DND-41 (cell line): Measurements from ENCODE around the gene GPC5.

Experiments used
- ATAC-seq: fragments of 200-7000 bp; cut with Tn5 transposase; 3 replicates; pipeline ENCODE4 v1.9.1; 2021; ENCODE audit warnings: low read depth; ENCODE audit not compliant: insufficient read depth
- DNase-seq: peaks from one replicate; pipeline ENCODE4 v3.0.0-alpha.2; 2020
- H2AFZ ChIP-seq: 2 replicates; pipeline ENCODE4 v1.6.0; 2012; ENCODE audit warnings: low read depth, low read length
- H3K27ac ChIP-seq: 2 replicates; pipeline ENCODE4 v1.5.1; 2012; ENCODE audit warnings: low read length, inconsistent platforms
- H3K27me3 ChIP-seq: fragments of 200-600 bp; sonication (generic); 2 replicates; pipeline ENCODE4 v1.6.0; 2012; ENCODE audit warnings: low read length, mild to moderate bottlenecking, inconsistent platforms; ENCODE audit not compliant: insufficient read depth, poor library complexity
- H3K36me3 ChIP-seq: 2 replicates; pipeline ENCODE4 v1.5.1; 2012; ENCODE audit warnings: low read length, inconsistent platforms; ENCODE audit not compliant: insufficient read depth
- H3K4me1 ChIP-seq: 2 replicates; pipeline ENCODE4 v1.5.1; 2012; ENCODE audit warnings: mild to moderate bottlenecking, low read length; ENCODE audit not compliant: insufficient read depth
- H3K4me2 ChIP-seq: 2 replicates; pipeline ENCODE4 v1.6.0; 2012; ENCODE audit warnings: mild to moderate bottlenecking, moderate library complexity, low read length, inconsistent platforms; ENCODE audit not compliant: insufficient read depth
- H3K4me3 ChIP-seq, 2 experiments: fragments of 200-600 bp in 1 of 2; shearing (Covaris generic) in 1 of 2; 2 replicates each; pipeline ENCODE4 v1.5.1; 2012 to 2016; ENCODE audit warnings: inconsistent platforms in 2 of 2, low read length in 2 of 2, mild to moderate bottlenecking in 2 of 2, low read depth in 1 of 2, moderate library complexity in 1 of 2
- H3K79me2 ChIP-seq: 2 replicates; pipeline ENCODE4 v1.6.0; 2012; ENCODE audit warnings: low read length, inconsistent platforms; ENCODE audit not compliant: insufficient read depth
- H3K9ac ChIP-seq: 2 replicates; pipeline ENCODE4 v1.6.0; 2012; ENCODE audit warnings: low read depth, mild to moderate bottlenecking, inconsistent platforms, low read length, moderate library complexity
- H3K9me3 ChIP-seq: 2 replicates; pipeline ENCODE4 v1.5.1; 2012; ENCODE audit warnings: low read length, moderate library complexity, mild to moderate bottlenecking, inconsistent platforms; ENCODE audit not compliant: insufficient read depth, severe bottlenecking
- H4K20me1 ChIP-seq: 2 replicates; pipeline ENCODE4 v1.6.0; 2012; ENCODE audit warnings: low read length; ENCODE audit not compliant: insufficient read depth
- EZH2 ChIP-seq: IDR thresholded peaks from 3 replicates; pipeline ENCODE4 v1.6.1; 2012; ENCODE audit warnings: borderline replicate concordance, low read depth, mild to moderate bottlenecking, moderate library complexity, low read length, inconsistent platforms; ENCODE audit not compliant: severe bottlenecking
- TF ChIP-seq, protein P1 (sequence below): IDR thresholded peaks from 2 replicates; pipeline ENCODE4 v1.5.1; 2012; ENCODE audit warnings: borderline replicate concordance, low read length, moderate library complexity, mild to moderate bottlenecking; ENCODE audit not compliant: poor library complexity, severe bottlenecking; ENCODE audit errors: extremely low read depth

GPC5 gene

GRCh38 chr13:91764527-91764926, 366.1 kb downstream of the GPC5 start:
- H3K36me3 ChIP-seq = no peaks in the 10 kb centered on the region
- ATAC-seq (no peak), DNase-seq (no peak)
- H3K9ac ChIP-seq = no peak overlapping the region
- no peaks in the 10 kb centered on the region for H3K9me3 ChIP-seq
- no peaks in the 10 kb centered on the region for H3K79me2 ChIP-seq
- H4K20me1 ChIP-seq = no peaks in the 10 kb centered on the region
- H2AFZ ChIP-seq = no peak overlapping the region
- H3K4me2 ChIP-seq = no peak overlapping the region
- TF ChIP-seq EZH2 = no peak
- TF ChIP-seq, protein P1, sequence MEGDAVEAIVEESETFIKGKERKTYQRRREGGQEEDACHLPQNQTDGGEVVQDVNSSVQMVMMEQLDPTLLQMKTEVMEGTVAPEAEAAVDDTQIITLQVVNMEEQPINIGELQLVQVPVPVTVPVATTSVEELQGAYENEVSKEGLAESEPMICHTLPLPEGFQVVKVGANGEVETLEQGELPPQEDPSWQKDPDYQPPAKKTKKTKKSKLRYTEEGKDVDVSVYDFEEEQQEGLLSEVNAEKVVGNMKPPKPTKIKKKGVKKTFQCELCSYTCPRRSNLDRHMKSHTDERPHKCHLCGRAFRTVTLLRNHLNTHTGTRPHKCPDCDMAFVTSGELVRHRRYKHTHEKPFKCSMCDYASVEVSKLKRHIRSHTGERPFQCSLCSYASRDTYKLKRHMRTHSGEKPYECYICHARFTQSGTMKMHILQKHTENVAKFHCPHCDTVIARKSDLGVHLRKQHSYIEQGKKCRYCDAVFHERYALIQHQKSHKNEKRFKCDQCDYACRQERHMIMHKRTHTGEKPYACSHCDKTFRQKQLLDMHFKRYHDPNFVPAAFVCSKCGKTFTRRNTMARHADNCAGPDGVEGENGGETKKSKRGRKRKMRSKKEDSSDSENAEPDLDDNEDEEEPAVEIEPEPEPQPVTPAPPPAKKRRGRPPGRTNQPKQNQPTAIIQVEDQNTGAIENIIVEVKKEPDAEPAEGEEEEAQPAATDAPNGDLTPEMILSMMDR = no peak
- no peaks in the 10 kb centered on the region for H3K27me3 ChIP-seq
- no peaks in the 10 kb centered on the region for H3K4me1 ChIP-seq
- no peak overlapping the region for H3K27ac ChIP-seq
- no peak overlapping the region for H3K4me3 ChIP-seq

- no peak overlapping the region for H2AFZ ChIP-seq
- H4K20me1 ChIP-seq = no peaks in the 10 kb centered on the region
- H3K4me2 ChIP-seq = no peak overlapping the region
- H3K27me3 ChIP-seq = no peaks in the 10 kb centered on the region
- ATAC-seq (no peak), DNase-seq (no peak)
- H3K9me3 ChIP-seq = no peaks in the 10 kb centered on the region
- no peak overlapping the region for H3K9ac ChIP-seq
- no peak for TF ChIP-seq EZH2
- TF ChIP-seq, protein P1 = no peak
- H3K36me3 ChIP-seq = no peaks in the 10 kb centered on the region
- no peak overlapping the region for H3K4me3 ChIP-seq
- H3K79me2 ChIP-seq = no peaks in the 10 kb centered on the region
- H3K27ac ChIP-seq = no peak overlapping the region
- H3K4me1 ChIP-seq = no peaks in the 10 kb centered on the region
Measured at GRCh38 chr13:91767651-91768050, 369.2 kb downstream of the GPC5 start.

GRCh38 chr13:91768746-91769145, 370.3 kb downstream of the GPC5 start:
- ATAC-seq (no peak), DNase-seq (no peak)
- Histone ChIP-seq H2AFZ (no peak overlapping the region), H3K9ac (no peak overlapping the region), H3K36me3 (no peaks in the 10 kb centered on the region), H3K27me3 (no peaks in the 10 kb centered on the region), H3K27ac (no peak overlapping the region), H3K4me2 (no peak overlapping the region), H3K4me1 (no peaks in the 10 kb centered on the region), H3K79me2 (no peaks in the 10 kb centered on the region), H3K9me3 (no peaks in the 10 kb centered on the region), H3K4me3 (no peak overlapping the region), H4K20me1 (no peaks in the 10 kb centered on the region)
- TF ChIP-seq, protein P1 = no peak
- no peak for TF ChIP-seq EZH2

DNA sequence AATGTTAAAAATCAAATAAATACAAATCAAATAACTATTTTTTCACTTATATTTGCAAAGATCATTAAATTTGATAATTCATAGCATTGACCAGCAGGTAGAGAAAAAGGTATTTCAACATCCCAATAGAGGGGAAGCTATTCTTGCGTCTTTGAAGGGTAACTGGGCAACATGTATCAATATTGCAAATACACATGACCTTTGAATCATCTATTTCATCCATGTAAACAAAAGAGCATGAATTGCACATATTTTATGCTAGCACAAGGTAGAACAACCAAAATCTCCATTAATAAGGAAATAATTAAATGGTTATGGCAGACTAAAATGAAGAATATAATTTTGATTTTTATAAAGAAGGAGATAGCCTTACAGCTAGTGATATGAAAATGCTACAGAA, 372.8 kb downstream of the GPC5 start:
- Histone ChIP-seq H4K20me1 (no peaks in the 10 kb centered on the region), H3K27me3 (no peaks in the 10 kb centered on the region), H3K36me3 (no peaks in the 10 kb centered on the region), H3K4me3 (no peak overlapping the region), H3K9me3 (no peaks in the 10 kb centered on the region), H3K4me1 (no peaks in the 10 kb centered on the region), H3K79me2 (no peaks in the 10 kb centered on the region), H2AFZ (no peak overlapping the region), H3K27ac (no peak overlapping the region), H3K9ac (no peak overlapping the region), H3K4me2 (no peak overlapping the region)
- ATAC-seq (no peak), DNase-seq (no peak)
- TF ChIP-seq, protein P1 = no peak
- no peak for TF ChIP-seq EZH2
